GM18909 (cell line): ENCODE measurements around the gene SYT10.
"Not testable (repeated sequence)": the region's sequence is repeated elsewhere in the genome, so short reads cannot be mapped to it uniquely, and the experiment has no call there.

Source experiments
- ATAC-seq: cut with Tn5 transposase; IDR thresholded peaks from one replicate; pipeline ENCODE4 v1.9.1; 2021; ENCODE audit warnings: mild to moderate bottlenecking; ENCODE audit not compliant: unreplicated experiment, poor library complexity

SYT10 gene, protein sequence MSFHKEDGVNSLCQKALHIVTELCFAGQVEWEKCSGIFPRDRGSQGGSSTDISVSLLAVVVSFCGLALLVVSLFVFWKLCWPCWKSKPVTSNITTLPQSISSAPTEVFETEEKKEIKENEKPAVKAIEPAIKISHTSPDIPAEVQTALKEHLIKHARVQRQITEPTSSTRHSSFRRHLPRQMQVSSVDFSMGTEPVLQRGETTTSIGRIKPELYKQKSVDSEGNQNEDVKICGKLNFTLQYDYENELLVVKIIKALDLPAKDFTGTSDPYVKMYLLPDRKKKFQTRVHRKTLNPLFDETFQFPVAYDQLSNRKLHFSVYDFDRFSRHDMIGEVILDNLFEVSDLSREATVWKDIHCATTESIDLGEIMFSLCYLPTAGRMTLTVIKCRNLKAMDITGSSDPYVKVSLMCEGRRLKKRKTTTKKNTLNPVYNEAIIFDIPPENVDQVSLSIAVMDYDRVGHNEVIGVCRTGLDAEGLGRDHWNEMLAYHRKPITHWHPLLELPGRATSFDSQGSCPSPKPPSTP

GRCh38 chr12:33439587-33440011 lies at the start of gene SYT10:
TSS of gene SYT10 (minus strand) at chr12:33439819. CDS start at chr12:33439522, 297 bp downstream.
- no peak for ATAC-seq

GRCh38 chr12:33488036-33488435 lies 48.4 kb upstream of the SYT10 start:
- no peak for ATAC-seq

DNA sequence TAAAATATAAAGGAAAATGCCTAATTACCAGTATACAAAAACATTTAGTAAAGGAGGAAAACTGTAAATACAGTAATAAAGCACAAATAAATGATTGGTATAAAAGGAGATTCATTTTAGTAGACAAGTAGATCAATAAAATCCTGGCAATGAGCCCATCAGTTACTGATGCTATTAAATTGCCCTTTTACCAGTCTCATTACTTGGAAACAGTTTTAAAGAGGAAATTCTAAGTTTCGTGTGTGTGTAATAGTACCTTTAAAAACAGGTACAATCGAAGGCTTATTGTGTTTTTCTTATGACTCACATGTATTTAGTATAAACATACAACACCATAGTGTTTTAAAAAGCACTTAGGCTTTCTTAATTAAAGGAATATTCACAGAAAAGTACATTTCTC lies 46.4 kb upstream of the SYT10 start:
- no peak for ATAC-seq

DNA sequence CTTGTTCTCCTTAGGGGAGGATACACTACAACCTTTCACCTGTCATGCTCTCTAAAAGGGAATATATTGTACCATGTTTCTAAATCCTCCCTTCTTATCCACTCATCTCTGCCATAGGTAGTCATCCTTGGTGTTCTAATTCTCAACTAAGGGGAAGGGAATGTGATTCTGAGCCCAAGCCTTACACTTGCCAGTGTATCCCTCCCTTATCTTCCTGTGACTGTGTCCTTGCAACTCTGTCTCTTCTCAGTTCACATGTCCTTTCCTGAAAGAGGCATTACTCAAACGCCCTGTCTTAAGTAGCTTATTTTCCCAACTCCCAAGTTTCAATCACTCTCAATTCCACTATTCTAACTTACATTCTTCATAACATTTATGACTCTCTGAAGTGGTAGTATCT lies 44.5 kb upstream of the SYT10 start:
- no peak for ATAC-seq

GRCh38 chr12:33480366-33480765 lies 40.7 kb upstream of the SYT10 start:
- no peak for ATAC-seq

DNA sequence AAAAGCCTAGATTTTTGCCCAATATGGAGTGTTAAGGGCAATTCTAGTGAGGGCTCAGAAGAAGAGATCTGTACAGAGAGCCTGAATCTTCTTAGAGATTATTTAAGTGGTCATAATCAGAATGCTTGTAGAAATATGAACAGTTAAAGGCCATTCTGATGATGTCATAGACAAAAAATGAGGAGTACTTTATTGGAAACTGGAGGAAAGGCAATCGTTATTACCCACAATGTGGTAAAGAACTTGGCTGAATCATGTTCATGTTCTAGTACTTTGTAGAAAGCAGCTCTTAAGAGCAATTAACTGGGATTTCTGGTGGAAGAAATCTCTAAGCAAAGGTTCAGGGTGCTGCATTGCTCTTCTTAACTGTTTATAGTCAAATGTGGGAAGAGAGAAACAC lies 36.4 kb upstream of the SYT10 start:
- ATAC-seq = no peak

DNA sequence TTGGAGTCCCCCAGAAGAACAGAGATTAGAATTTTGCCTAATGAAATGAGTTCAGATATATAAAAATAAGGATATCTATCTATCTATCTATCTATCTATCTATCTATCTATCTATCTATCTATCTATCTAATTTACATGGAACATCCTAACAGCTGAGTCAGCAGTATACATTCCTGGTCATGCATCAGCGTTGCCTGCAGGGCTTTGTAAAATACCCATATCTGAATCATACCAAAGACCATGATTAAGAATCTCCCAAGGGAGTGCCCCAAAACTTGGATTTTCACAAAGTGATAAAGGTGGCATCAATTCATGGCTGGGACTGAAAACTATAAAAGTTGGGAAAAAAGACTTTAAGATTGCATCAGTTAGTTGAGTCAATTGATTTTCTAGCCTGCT lies 32.7 kb upstream of the SYT10 start:
- ATAC-seq = no peak

GRCh38 chr12:33455096-33455495 lies 15.5 kb upstream of the SYT10 start:
- no peak for ATAC-seq

DNA sequence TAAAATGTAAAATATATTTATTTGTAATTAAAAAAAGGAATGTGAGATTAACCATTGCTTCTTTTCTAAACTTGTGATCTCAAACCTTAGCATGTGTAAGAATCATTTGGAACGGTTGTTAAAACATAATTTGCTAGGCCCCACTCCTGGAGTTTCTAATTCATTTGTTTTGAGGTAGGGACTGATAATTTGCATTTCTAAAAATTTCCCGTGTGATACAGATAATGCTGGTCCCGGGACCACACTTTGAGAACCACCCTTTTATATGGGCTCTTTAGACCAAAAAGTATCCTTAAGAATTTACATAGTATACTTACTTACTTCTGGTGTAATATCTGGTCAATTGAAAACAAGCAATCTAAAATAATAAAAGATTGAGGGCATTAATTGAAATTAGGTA lies 10.9 kb upstream of the SYT10 start:
- no peak for ATAC-seq

DNA sequence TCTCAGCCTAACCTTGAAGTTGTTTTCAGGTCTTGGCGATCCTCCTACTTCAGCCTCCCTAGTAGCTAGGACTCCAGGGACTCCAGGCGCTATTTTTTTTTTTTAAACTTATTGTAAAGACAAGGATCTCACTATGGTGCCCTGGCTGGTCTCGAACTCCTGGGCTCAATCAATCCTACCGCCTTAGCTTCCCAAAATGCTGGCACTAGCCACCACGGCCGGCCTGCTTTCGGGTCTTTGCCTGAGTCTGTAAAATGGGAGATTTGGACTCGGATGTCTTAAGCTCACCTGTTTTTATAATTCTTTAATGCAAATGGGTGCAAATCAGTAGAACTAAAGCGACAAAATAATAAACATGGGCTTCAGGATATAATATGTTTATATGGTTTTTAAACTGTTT lies 858 bp upstream of the SYT10 start:
- ATAC-seq = no peak

DNA sequence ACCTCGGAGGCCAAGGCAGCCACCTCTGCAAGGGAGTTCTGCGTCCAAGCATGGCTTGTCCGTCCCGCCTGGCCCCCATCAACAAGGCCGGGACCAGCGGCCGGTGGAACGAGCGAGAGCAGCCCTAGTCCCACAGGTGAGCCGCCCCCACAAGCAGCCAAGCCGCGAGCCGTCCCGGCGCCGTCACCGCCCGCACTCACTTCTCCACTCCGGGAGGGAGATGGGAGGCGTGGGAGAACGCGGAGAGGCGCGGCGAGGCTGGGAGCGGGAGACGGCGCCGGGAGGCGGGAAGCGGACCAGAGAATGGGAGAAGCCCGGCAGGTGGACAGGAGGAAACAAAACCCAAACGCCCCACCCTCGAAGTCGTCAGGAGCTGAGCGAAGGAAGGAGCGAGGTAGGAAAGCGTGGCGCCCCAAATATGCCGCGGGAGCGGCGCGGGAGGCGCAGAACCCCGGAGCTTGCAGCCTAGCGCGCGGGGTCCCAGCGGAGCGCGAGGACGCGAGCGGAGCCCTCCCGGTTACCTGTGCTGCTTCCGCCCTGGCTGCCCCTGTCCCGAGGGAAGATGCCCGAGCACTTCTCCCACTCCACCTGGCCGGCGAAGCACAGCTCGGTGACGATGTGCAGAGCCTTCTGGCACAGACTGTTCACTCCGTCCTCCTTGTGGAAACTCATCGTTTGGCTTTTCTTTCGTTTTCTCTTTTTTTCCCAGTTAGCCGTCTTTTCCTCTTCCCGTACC lies 600 bp downstream of the SYT10 start:
- no peak for ATAC-seq

- no peak for ATAC-seq
These were observed 1.4 kb downstream of the SYT10 start for GRCh38 chr12:33438025-33438772.

GRCh38 chr12:33437598-33437997 lies 2.0 kb downstream of the SYT10 start:
- no peak for ATAC-seq

- ATAC-seq = no peak
These were observed 6.6 kb downstream of the SYT10 start for GRCh38 chr12:33432992-33433391.

- no peak for ATAC-seq
These were observed 8.0 kb downstream of the SYT10 start for GRCh38 chr12:33431648-33432047.

- ATAC-seq = no peak
These were observed 10.2 kb downstream of the SYT10 start for GRCh38 chr12:33429468-33429867.

DNA sequence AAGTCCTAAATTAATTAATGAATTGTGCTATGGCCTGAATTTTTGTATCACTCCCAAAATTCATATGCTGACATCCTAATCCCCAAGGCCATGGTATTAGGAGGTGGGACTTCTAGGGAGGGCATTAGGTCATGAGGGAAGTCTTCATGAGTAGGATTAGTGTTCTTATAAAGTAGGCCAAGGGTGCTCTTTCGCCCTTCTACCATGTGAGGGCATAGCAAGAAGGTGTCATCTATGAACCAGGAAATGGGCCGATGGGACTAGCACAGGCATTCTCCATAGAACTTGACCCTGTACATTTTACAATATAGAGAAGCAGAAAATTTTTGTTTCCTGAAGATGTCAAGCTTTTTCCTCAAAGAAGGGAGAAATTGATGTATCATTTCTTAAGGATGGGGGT lies 12.5 kb downstream of the SYT10 start:
- ATAC-seq = no peak

DNA sequence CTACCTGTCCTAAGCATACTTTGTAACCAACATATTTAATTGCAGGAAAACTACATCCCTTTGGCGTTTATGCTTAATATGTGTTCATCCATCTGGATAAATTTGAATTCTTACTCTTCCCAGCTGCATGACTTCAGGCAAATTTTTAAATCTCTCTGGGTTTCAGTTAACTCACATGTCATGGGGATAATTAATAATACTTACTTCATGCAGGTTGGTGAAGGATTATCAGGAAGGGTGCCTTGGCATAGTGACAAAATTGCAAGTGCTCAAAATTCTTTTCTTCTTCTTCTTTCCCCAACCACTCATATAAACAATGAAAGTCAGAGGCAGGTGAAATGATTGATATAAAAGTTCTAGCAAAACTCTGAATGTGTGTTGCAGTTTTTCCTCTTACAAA lies 15.9 kb downstream of the SYT10 start:
- no peak for ATAC-seq

GRCh38 chr12:33412410-33412809 lies 27.2 kb downstream of the SYT10 start:
- not testable (repeated sequence) for ATAC-seq

GRCh38 chr12:33383503-33383902 lies 56.1 kb downstream of the SYT10 start:
- no peak for ATAC-seq

DNA sequence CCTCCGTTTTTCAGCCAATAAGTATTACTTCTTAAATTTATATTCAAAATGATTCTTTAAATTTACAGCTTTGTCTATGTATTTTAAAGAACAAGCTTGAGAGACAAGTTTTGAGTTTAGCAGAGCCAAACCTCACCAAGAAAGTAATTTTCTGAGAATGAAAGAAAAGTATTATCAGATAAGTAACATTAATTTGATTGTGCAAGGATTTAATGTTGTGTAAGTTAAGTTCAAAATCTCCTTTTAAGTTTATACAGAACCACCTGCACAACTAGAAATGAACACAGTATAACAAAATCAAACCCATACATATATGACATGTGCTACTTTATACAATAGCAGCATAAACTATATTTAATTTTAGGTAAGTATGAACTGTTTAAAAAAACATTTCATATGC lies 63.5 kb downstream of the SYT10 start:
- ATAC-seq = no peak
